GM23248 (cell line): Measurements from ENCODE around the gene VPS25. TPM values are rescaled to one million over a fixed set of nuclear protein-coding genes. Genes with fewer than 3 reads are reported as not detected.
A peak's percentile ranks its signal among the peaks of the same experiment; 100 is the strongest.

Source experiments
- DNase-seq: peaks from one replicate; pipeline ENCODE4 v3.0.0-alpha.2; 2015
- H2AFZ ChIP-seq: fragments of 200-600 bp; sonication (generic); 2 replicates; pipeline ENCODE4 v1.6.1; 2016; ENCODE audit warnings: antibody characterized with exemption
- H3F3A ChIP-seq: fragments of 200-600 bp; sonication (generic); 2 replicates; pipeline ENCODE4 v1.6.1; 2016; ENCODE audit warnings: mild to moderate bottlenecking, antibody characterized with exemption, mixed run types; ENCODE audit not compliant: insufficient read depth
- H3K27ac ChIP-seq: fragments of 200-600 bp; sonication (generic); 2 replicates; pipeline ENCODE4 v1.5.1; 2016; ENCODE audit warnings: mild to moderate bottlenecking
- H3K27me3 ChIP-seq: fragments of 200-600 bp; sonication (generic); replicated peaks from 2 replicates; pipeline ENCODE4 v1.6.1; 2016; ENCODE audit warnings: mild to moderate bottlenecking; ENCODE audit not compliant: insufficient read depth
- H3K36me3 ChIP-seq: fragments of 200-600 bp; sonication (generic); 2 replicates; pipeline ENCODE4 v1.6.1; 2016; ENCODE audit warnings: low read depth, mild to moderate bottlenecking
- H3K4me1 ChIP-seq: fragments of 200-600 bp; sonication (generic); 2 replicates; pipeline ENCODE4 v1.6.1; 2016; ENCODE audit warnings: mild to moderate bottlenecking; ENCODE audit not compliant: insufficient read depth
- H3K4me2 ChIP-seq: fragments of 200-600 bp; sonication (generic); one replicate; pipeline ENCODE4 v1.6.1; 2016; ENCODE audit warnings: mild to moderate bottlenecking; ENCODE audit not compliant: unreplicated experiment
- H3K4me3 ChIP-seq: fragments of 200-600 bp; sonication (generic); 2 replicates; pipeline ENCODE4 v1.5.1; 2016; ENCODE audit warnings: mild to moderate bottlenecking
- H3K79me2 ChIP-seq: fragments of 200-600 bp; sonication (generic); 2 replicates; pipeline ENCODE4 v1.6.1; 2016; ENCODE audit warnings: mild to moderate bottlenecking; ENCODE audit not compliant: insufficient read depth
- H3K9ac ChIP-seq: fragments of 200-600 bp; sonication (generic); 2 replicates; pipeline ENCODE4 v1.6.1; 2016; ENCODE audit warnings: mild to moderate bottlenecking
- H3K9me2 ChIP-seq: fragments of 200-600 bp; sonication (generic); 2 replicates; pipeline ENCODE4 v1.6.1; 2016; ENCODE audit warnings: mixed run types, mild to moderate bottlenecking, moderate library complexity; ENCODE audit not compliant: insufficient read depth
- H3K9me3 ChIP-seq: fragments of 200-600 bp; sonication (generic); one replicate; pipeline ENCODE4 v1.6.1; 2017; ENCODE audit warnings: low read depth
- H4K20me1 ChIP-seq: fragments of 200-600 bp; sonication (generic); 2 replicates; pipeline ENCODE4 v1.6.0; 2016; ENCODE audit not compliant: insufficient read depth
- EZH2 ChIP-seq: fragments of 200-600 bp; sonication (generic); IDR thresholded peaks from 2 replicates; pipeline ENCODE4 v1.6.1; 2018; ENCODE audit warnings: antibody characterized with exemption, mild to moderate bottlenecking; ENCODE audit not compliant: insufficient read depth, poor library complexity, severe bottlenecking
- EZH2phosphoT487 ChIP-seq: fragments of 200-600 bp; sonication (generic); IDR thresholded peaks from 2 replicates; pipeline ENCODE4 v1.6.1; 2018; ENCODE audit warnings: antibody characterized with exemption, moderate library complexity, mild to moderate bottlenecking, low read depth; ENCODE audit not compliant: insufficient read depth
- WGBS, 2 experiments: methylation state at CpG; one replicate each; pipeline ENCODE4 v1.1.6; 2015 to 2017; ENCODE audit warnings: low lambda C conversion rate in 2 of 2, low coverage in 1 of 2; ENCODE audit errors: missing lambda C conversion rate in 2 of 2; 5-methylcytosine and 5-hydroxymethylcytosine counted together
- in situ Hi-C: fragments of 300-500 bp; cut with MboI; formaldehyde crosslinking; loops from 2 replicates; pipeline ENCODE4 v1.15.0; 2020
- polyA plus RNA-seq: library from polyadenylated mRNA; unstranded; fragments of >200 nt; fragmentation: Nextera tagmentation; extraction: Ambion mirVana; gene quantifications from 2 replicates; pipeline ENCODE4 v1.2.1, GENCODE V29; 2016
- total RNA-seq: library from RNA; depleted of rRNA; stranded (reverse); fragments of >200 nt; shearing (Covaris generic); gene quantifications from 2 replicates; pipeline ENCODE4 v1.2.3, GENCODE V29; 2014

The VPS25 gene
- total and polyA plus RNA-seq, 2 experiments from 2014 or later: 96.0 to 103 TPM

DNA sequence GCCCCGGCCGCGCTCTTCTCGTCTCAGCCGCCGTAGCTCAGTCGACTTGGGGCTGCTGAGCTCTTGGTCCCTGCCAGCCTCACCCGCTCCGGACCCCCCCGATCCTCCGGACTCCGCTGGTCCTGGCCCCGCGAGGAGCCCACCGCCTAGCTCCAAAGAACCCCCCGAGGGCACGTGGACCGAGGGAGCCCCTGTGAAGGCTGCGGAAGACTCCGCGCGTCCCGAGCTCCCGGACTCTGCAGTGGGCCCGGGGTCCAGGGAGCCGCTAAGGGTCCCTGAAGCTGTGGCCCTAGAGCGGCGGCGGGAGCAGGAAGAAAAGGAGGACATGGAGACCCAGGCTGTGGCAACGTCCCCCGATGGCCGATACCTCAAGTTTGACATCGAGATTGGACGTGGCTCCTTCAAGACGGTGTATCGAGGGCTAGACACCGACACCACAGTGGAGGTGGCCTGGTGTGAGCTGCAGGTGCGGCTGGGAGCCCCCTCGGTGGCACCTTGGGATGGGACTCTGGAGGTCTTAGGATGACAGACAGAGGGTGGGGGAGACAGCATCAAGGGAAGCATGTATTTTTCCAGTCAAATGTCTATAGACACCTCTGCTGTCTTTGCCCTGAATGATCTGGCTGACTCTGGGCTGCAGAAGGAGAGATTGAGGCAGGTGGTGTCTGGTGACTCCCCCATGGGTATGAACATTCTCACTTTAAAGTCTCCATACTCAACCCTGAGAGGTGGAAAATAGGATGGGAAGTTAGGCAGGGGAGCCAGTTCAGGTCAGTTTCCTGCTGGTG is 7.8 kb downstream of the VPS25 start:
- no peaks in the 10 kb centered on the region for H3K27me3 ChIP-seq
- H3K79me2 ChIP-seq: peaks cover 22% of the 10 kb centered on the region
- 5 to 6% methylated on average over 36 to 39 of the region's 39 CpGs for WGBS, 2 experiments
- peak overlapping the region; percentile 51 for H2AFZ ChIP-seq
- no peaks in the 10 kb centered on the region for H3K9me2 ChIP-seq
- peak; percentile 60 for DNase-seq
- no peaks in the 10 kb centered on the region for H4K20me1 ChIP-seq
- peaks cover 16% of the 10 kb centered on the region; the same call in 1 of the 2 replicates for H3F3A ChIP-seq
- no peak overlapping the region for H3K27ac ChIP-seq
- peak overlapping the region; percentile 94 for H3K4me2 ChIP-seq
- peaks cover 7% of the 10 kb centered on the region; the same call in 1 of the 2 replicates for H3K36me3 ChIP-seq
- in situ Hi-C loops: no loop called here
- H3K4me3 ChIP-seq: peak overlapping the region; percentile 85
- H3K9me3 ChIP-seq: no peaks in the 10 kb centered on the region
- H3K9ac ChIP-seq: peak overlapping the region; percentile 76
- no peak for TF ChIP-seq EZH2phosphoT487
- H3K4me1 ChIP-seq: peaks cover 20% of the 10 kb centered on the region

- peaks cover 2% of the 10 kb centered on the region; the same call in 1 of the 2 replicates for H3K36me3 ChIP-seq
Observed at GRCh38 chr17:42781639-42782165, 8.5 kb downstream of the VPS25 start.

GRCh38 chr17:42782166-42783061 is 9.2 kb downstream of the VPS25 start:
- Histone ChIP-seq H3F3A (peaks cover 16% of the 10 kb centered on the region; the same call in 1 of the 2 replicates), H3K27me3 (no peaks in the 10 kb centered on the region)
- DNase-seq: peak; percentile 64

More at GRCh38 chr17:42781639-42782165, 8.5 kb downstream of the VPS25 start:
- H3K4me2 ChIP-seq: peak overlapping the region; percentile 94
- no peaks in the 10 kb centered on the region for H3K27me3 ChIP-seq
- no peaks in the 10 kb centered on the region for H4K20me1 ChIP-seq
- peak overlapping the region; percentile 85 for H3K4me3 ChIP-seq
- TF ChIP-seq EZH2phosphoT487: no peak
- no peak for TF ChIP-seq EZH2
- in situ Hi-C loops: no loop called here
- H3K27ac ChIP-seq: peak overlapping the region; percentile 5; the same call in 1 of the 2 replicates
- peaks cover 16% of the 10 kb centered on the region; the same call in 1 of the 2 replicates for H3F3A ChIP-seq
- H3K9ac ChIP-seq: peak overlapping the region; percentile 76
- no peaks in the 10 kb centered on the region for H3K9me3 ChIP-seq
- H3K79me2 ChIP-seq: peaks cover 22% of the 10 kb centered on the region
- DNase-seq: no peak
- 22 to 23% methylated on average over 10 of the region's 10 CpGs for WGBS, 2 experiments
- H3K9me2 ChIP-seq: no peaks in the 10 kb centered on the region
- peak overlapping the region; percentile 35; the same call in 1 of the 2 replicates for H2AFZ ChIP-seq
- peaks cover 20% of the 10 kb centered on the region for H3K4me1 ChIP-seq

More at GRCh38 chr17:42782166-42783061, 9.2 kb downstream of the VPS25 start:
- 23 to 32% methylated on average over 20 to 29 of the region's 29 CpGs for WGBS, 2 experiments
- H3K4me2 ChIP-seq: peak overlapping the region; percentile 94
- no peaks in the 10 kb centered on the region; the same call in 1 of the 2 replicates for H3K36me3 ChIP-seq
- H3K4me3 ChIP-seq: peak overlapping the region; percentile 85
- peaks cover 20% of the 10 kb centered on the region for H3K4me1 ChIP-seq
- H3K9me3 ChIP-seq: no peaks in the 10 kb centered on the region
- no peak for TF ChIP-seq EZH2
- TF ChIP-seq EZH2phosphoT487: no peak
- peak overlapping the region; percentile 35 for H2AFZ ChIP-seq
- H4K20me1 ChIP-seq: no peaks in the 10 kb centered on the region
- H3K9ac ChIP-seq: peak overlapping the region; percentile 76
- in situ Hi-C loops: no loop called here
- H3K9me2 ChIP-seq: no peaks in the 10 kb centered on the region
- H3K27ac ChIP-seq: 0 out of 2 replicates have a peak overlapping the region, but pooled peaks have one; percentile 14
- H3K79me2 ChIP-seq: peaks cover 22% of the 10 kb centered on the region
